HG03103 (cell line): Measurements from ENCODE around the gene FBXO46.
"Not testable (repeated sequence)": the region's sequence is repeated elsewhere in the genome, so short reads cannot be mapped to it uniquely, and the experiment has no call there.

Source experiments
- ATAC-seq: cut with Tn5 transposase; IDR thresholded peaks from one replicate; pipeline ENCODE4 v1.9.1; 2021; ENCODE audit warnings: low read depth; ENCODE audit not compliant: unreplicated experiment

Gene FBXO46

GRCh38 chr19:45766869-45767346 lies 36.2 kb upstream of the FBXO46 start:
- ATAC-seq: no peak

- no peak for ATAC-seq
These were observed 35.7 kb upstream of the FBXO46 start for GRCh38 chr19:45766296-45766868.

DNA sequence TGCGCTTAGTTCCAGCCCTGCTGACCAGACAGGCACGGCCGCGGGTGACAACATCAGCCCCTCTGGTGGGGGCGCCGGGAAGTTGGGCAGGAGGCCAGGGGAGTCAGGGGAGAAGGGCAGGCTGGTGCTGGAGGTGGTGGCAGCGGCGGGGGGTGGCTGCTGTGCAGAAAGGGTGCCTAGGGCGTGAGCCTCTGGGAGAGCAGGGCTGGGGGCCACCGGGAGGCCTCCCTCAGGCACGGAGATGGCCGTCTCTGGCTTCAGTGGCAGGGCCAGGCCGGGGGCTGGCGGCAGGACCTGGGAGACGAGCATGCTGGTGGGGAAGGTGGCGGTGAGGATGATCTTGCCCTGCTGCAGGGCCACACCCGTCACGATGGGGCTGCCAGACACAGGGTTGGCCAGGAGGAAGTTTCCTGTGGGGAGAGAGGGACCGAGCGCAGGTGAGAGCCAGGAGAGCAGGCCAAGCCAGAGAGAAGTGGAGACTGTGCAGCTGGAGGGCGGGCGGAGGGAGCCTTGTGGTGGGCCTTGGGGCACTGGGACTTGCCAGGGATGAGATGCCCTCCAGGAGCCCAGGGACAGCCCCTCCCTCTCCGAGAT lies 35.1 kb upstream of the FBXO46 start:
- no peak for ATAC-seq

- ATAC-seq: no peak
These were observed 34.4 kb upstream of the FBXO46 start for GRCh38 chr19:45764945-45765701.

- no peak for ATAC-seq
These were observed 33.8 kb upstream of the FBXO46 start for GRCh38 chr19:45764475-45764874.

DNA sequence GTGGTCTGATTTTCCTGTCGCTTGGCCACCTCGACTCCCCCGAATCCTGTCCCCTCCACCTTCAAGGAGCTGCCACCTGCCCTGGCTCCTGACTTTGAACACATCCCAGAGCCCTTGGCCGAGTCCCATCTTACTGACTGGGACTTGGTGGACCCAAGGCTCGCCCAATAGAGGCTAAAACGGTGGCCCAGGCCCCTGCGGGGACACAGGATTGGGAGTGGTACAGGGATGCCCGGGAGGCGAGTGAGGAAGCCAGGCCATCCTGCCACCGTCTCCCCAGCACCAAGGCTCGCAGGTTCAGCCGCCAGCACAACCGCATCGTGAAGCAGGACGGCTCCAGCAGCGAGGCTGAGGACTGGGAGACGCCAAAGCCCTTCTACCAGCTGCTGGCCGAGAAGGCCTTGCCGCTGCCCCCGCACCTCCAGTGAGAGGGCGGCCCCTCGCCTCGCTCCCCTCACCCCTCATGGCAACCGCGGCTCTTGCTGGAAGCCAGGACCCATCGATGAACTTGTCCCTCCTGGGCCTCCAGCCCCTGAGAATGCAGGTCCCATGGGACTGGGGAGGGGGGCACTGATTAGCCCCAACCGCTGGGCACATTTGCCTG lies 33.1 kb upstream of the FBXO46 start:
- ATAC-seq: no peak

DNA sequence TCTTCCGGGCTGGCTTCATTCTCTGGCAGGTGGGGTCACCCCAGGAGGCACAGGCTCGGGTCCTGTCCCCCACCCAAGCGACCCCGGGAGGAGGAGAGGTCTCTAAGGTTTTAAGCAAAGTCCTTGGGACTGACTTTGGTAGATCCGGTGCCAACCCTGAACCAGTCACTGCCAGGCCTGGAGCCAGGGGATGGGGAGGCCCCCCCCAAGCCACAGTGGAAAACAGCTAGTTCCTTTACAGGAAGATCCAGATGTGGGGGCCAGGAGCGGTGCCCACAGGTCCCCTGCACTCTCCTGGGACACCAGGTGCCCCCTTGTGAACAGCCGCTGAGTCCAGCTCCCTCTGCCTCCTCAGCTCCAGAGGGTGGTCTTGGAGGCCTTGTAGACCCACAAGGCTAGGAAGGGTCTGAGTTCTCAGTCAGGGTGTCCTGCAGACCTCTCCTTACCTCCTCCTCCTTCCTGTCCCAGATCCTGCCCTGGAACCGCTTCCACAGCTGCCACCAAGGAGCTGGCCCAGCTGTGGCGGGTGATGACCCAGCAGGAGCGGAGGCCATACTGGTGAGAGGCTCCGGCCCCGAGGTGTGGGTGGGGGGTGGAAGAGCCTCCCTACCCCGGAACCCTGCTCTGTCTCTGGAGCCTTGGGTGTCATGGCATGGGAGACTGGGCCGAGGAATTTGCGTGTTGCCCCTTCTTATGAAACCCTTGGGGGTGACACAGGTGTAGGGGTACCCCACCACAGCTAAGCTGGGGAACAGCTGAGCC lies 32.4 kb upstream of the FBXO46 start:
- ATAC-seq: no peak

DNA sequence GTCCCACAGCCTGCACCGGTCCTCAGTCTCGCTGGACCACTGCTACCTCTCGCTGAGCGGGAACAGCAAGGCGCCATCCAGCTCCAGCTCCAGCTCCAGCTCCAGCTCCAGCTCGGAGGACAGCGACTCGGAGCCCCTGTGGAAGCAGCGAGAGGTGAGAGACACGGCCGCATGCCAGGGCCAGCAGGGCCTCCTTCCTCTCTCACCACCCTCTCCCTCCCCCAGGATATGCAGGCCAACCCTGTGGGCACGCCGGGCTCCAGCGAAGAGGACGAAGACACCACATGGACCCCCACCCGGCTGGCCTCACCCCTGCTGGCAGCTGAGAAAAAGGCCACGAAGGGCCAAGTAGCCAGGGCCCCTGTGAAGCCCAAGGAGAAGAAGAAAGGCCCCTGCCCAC lies 31.0 kb upstream of the FBXO46 start:
- no peak for ATAC-seq

- ATAC-seq: no peak
These were observed 28.2 kb upstream of the FBXO46 start for GRCh38 chr19:45758921-45759320.

DNA sequence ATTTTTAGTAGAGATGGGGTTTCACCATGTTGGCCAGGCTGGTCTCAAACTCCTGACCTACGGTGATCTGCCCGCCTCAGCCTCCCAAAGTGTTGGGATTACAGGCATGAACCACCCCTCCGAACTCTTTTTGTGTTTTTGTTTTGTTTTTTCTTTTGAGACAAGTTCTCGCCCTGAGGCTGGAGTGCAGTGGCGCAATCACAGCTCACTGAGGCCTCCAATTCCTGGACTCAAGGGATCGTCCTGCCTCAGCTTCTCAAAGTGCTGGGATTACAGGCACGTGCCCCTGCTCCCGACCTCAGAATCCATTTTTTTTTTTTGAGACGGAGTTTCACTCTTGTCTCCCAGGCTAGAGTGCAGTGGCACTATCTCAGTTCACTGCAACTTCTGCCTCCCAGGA lies 27.0 kb upstream of the FBXO46 start:
- ATAC-seq: no peak

DNA sequence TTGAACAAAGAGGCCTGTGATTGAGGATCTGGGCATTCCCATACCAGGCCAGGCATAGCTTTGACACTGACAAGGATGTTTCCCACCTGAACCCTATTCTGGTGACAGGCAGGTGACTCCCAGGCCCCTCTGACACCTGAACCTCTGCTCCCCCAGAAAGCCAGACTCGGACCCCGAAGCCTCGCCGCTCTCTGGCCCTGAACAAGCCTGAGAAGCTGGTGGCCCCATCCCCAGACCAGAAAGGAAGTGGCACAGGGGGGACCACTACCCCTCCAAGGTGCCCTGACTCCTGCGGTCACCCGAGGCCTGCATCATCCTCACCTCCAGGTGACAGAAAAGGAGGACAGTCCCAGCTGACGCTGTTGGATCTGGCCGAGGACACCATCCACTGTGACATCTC lies 23.6 kb upstream of the FBXO46 start:
- ATAC-seq: no peak

- no peak for ATAC-seq
These were observed 22.9 kb upstream of the FBXO46 start for GRCh38 chr19:45753548-45753947.

DNA sequence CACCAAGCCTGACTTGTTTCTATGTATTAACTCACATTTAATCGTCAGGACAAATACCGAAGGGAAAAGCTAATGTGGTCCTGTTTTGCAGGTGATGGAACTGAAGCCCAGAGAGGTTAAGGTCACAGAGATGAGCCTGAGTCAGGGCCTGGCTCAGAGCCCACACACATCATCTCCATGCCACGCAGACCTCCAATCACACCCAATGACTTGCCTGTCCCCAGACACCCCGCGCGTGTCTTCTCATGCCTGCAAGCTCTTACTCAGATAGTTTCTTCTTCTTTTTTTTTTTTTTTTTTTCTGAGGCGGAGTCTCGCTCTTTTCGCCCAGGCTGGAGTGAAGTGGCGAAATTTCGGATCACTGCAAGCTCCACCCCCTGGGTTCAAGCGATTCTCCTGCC lies 21.9 kb upstream of the FBXO46 start:
- ATAC-seq: no peak

- ATAC-seq: not testable (repeated sequence)
These were observed 20.8 kb upstream of the FBXO46 start for GRCh38 chr19:45751483-45751882.

GRCh38 chr19:45747513-45747912 lies 16.8 kb upstream of the FBXO46 start:
- no peak for ATAC-seq

DNA sequence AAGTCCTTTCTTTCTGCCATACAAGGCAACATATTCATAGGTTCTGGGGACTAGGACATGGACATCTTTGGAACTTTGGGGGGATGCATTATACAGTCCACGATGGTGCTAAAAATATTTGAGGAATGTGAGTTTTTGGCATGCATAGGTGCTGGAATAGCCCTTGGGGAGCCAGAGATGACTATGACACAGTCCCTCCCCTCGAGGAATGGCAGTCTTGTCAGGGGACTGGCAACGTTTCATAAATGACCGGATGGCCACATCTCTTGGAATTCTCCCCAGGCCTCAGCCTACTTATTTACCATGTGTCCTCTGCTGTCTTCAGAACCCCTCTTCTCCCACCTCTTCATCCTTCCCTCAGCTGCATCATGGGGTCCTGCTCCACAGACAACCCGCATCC lies 16.2 kb upstream of the FBXO46 start:
- ATAC-seq: no peak

- no peak for ATAC-seq
These were observed 14.9 kb upstream of the FBXO46 start for GRCh38 chr19:45745606-45746005.

DNA sequence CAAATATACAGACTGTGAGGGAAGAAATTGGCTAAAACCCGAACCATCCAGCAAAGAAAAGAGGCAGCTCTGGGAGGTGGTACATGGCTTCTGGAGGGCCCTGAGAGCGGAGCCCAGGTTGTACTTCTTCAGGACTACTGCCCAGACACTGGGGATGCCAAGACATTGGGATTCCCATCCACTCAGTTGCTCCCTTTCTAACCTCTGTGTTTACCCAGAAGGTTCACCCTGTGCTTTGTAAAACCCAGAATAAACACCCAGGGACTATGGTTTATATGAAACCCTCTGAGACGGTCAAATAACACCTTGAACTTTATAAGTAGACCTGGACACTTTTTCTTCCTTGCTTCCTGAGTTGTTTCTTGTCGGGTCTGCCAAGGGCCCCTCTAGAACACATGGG lies 12.3 kb upstream of the FBXO46 start:
- no peak for ATAC-seq

- no peak for ATAC-seq
These were observed 9.1 kb upstream of the FBXO46 start for GRCh38 chr19:45739498-45740439.
